SHP77 treated with DMSO at 0.1 percent for 48 hours (cell line): ENCODE data around the gene PCOLCE2.

Source experiments
- DNase-seq: peaks from one replicate; lab custom pipeline; 2025; lab: John Stamatoyannopoulos, UW

The PCOLCE2 gene

DNA sequence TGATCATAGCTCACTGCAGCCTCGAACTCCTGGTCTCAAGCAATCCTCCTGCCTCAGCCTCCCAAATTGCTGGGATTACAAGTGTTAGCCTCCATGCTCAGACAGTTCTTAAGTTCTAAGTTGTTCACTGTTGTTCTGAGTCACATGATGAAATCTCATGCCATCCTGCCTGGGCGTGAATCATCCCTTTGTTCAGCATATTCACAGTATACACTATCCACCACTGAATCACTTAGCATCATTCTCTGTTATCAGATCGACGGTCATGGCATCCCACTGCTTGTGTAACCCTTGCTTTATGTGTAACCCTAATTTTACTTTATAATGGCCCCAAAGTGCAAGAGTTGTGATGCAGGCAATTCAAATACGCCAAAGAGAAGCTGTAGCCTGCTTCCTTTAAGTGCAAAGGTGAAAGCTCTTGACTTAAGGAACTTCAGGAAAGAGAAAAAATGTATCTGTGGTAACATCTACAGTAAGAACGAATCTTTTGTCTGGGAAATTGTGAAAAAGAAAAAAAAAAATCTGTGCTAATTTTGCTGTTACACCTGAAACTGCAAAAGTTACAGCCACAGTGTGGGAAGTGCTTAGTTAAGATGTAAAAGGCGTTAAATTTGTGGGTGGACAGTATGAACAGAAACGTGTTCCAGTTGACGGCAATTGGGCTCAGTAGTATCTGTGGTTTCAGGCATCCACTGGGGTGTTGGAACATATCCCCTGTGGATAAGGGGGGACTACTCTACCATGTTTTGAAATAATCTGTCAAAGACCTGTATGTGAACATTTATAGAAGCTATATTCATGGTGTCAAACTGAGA lies 80.6 kb downstream of the PCOLCE2 start:
- DNase-seq: no peak

DNA sequence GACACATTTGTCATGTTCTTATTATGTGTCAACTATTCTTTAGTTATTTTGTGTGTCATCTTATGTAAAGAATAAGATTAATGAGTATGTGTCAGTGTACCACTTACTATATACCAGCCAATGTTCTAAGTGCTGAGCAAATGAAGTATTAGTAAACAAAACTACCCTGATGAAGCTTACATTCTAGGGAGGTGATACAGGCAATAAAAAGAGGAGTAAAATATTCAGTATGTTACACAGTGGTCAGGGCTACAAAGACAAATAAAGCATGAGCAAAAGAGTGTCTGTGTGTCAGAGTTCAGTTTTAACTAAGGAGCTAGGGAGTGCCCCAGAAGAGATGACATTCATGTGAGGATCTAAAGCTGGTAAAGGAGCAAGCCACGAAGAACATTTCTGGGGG lies 86.0 kb downstream of the PCOLCE2 start:
- no peak for DNase-seq

DNA sequence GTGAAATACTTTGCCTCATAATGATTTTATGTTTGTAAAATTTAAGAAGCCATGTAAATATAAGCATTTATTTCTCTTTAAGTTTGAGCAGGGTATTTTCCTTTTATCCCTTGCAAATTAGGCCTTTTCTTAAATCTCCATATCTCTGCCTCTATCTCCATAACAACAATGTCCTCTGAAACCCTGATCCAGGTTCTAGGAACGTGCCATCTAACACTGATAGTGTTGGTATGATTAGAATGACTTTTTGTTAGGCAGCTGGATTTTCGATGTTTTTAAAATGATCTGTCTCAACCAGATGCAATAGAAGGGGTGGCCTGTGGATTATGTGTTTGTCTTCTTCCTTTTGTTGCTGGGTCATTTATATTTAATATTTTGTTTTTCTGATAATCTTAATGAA lies 87.1 kb downstream of the PCOLCE2 start:
- DNase-seq: no peak

- no peak for DNase-seq
Measured at GRCh38 chr3:142796823-142797222, 92.1 kb downstream of the PCOLCE2 start.

- DNase-seq: no peak
Measured at GRCh38 chr3:142795332-142795731, 93.6 kb downstream of the PCOLCE2 start.

GRCh38 chr3:142794508-142794907 lies 94.4 kb downstream of the PCOLCE2 start:
- no peak for DNase-seq

- no peak for DNase-seq
Measured at GRCh38 chr3:142787719-142788118, 101.2 kb downstream of the PCOLCE2 start.

- no peak for DNase-seq
Measured at GRCh38 chr3:142785996-142786395, 102.9 kb downstream of the PCOLCE2 start.

- DNase-seq: no peak
Measured at GRCh38 chr3:142784228-142784627, 104.7 kb downstream of the PCOLCE2 start.

GRCh38 chr3:142782616-142783015 lies 106.3 kb downstream of the PCOLCE2 start:
- no peak for DNase-seq

DNA sequence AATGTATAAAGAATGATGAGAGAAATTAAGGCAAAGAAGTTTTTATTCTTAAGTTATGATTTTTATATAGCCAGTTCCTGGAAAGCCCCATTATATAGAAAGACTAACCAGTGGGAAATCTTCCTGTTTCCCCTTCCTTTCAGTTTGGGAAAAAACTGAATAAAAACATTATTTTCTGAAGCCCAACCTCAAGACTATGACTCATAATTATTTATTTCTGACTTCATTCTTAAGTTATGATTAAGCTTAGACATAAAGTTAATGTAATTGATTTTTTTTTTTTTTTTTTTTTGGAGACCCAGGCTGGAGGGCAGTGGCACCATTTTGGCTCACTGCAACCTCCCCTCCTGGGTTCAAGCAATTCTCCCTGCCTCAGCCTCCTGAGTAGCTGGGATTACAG lies 109.3 kb downstream of the PCOLCE2 start:
- no peak for DNase-seq

DNA sequence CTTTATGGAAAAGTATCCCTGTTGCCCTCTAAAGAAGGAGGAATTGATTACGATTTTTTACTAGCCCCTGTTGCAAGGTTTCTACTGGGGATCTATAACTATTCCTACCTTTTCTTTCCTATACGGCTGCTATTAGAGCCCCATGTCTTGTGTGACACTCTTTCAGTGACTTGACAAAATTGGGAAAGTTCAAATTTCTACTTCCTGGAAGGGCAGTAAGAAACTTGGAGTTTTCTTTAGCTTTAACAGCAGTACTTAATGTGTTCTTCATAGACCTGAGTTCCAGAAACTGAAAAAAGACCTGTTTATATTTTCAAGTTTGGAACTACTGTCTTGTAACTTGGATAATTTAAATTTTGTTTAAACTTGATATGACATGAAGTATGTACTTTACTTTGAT lies 110.3 kb downstream of the PCOLCE2 start:
- no peak for DNase-seq

- DNase-seq: no peak
Measured at GRCh38 chr3:142777927-142778326, 111.0 kb downstream of the PCOLCE2 start.

DNA sequence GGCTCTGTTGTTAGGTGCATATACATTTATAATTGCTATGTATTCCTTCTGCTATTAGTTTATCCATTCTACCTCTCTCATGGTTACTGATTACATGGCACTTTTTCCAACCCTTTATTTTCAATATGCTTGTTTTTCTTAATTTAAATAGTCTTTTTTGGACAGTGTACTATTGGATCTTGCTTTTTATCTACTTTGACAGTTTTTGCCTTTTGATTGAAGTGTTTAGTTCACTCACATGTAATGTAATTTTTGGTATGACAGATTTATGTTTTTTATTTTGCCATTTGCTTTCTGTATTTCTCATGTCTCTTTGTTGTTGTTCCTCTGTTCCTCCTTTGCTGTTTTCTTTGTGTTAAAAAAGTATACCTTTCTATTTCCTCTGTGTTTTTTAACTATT lies 120.5 kb downstream of the PCOLCE2 start:
- DNase-seq: no peak
